Islet of Langerhans (tissue), 1 donor: ENCODE data around the gene NPAP1.
"Not testable (repeated sequence)": the region's sequence is repeated elsewhere in the genome, so short reads cannot be mapped to it uniquely, and the experiment has no call there.

Source experiments
- FAIRE-seq: peaks from one replicate; lab custom pipeline; 2011; peaks lifted over from hg19 to GRCh38; lab: Jason Lieb, UNC

NPAP1 gene

GRCh38 chr15:24675332-24676144 lies at the start of gene NPAP1:
Gene NPAP1, plus strand, starts transcription at chr15:24675775. Its CDS starts 93 bp downstream, at chr15:24675868.
- no peak for FAIRE-seq

- no peak for FAIRE-seq
Measured at GRCh38 chr15:24627443-24627842, 48.1 kb upstream of the NPAP1 start.

- FAIRE-seq: no peak
Measured at GRCh38 chr15:24633082-24633481, 42.5 kb upstream of the NPAP1 start.

GRCh38 chr15:24639412-24639811 lies 36.2 kb upstream of the NPAP1 start:
- not testable (repeated sequence) for FAIRE-seq

GRCh38 chr15:24645627-24646026 lies 29.9 kb upstream of the NPAP1 start:
- no peak for FAIRE-seq

GRCh38 chr15:24659622-24660021 lies 16.0 kb upstream of the NPAP1 start:
- no peak for FAIRE-seq

- FAIRE-seq: no peak
Measured at GRCh38 chr15:24662991-24663390, 12.6 kb upstream of the NPAP1 start.

- no peak for FAIRE-seq
Measured at GRCh38 chr15:24676431-24676830, 856 bp downstream of the NPAP1 start.

- no peak for FAIRE-seq
Measured at GRCh38 chr15:24678485-24678884, 2.9 kb downstream of the NPAP1 start.

- no peak for FAIRE-seq
Measured at GRCh38 chr15:24682002-24682401, 6.4 kb downstream of the NPAP1 start.

GRCh38 chr15:24682905-24683304 lies 7.3 kb downstream of the NPAP1 start:
- not testable (repeated sequence) for FAIRE-seq

- FAIRE-seq: no peak
Measured at GRCh38 chr15:24683736-24684135, 8.2 kb downstream of the NPAP1 start.

GRCh38 chr15:24684313-24684712 lies 8.7 kb downstream of the NPAP1 start:
- no peak for FAIRE-seq

- no peak for FAIRE-seq
Measured at GRCh38 chr15:24696201-24696600, 20.6 kb downstream of the NPAP1 start.

- no peak for FAIRE-seq
Measured at GRCh38 chr15:24696842-24697241, 21.3 kb downstream of the NPAP1 start.

GRCh38 chr15:24718289-24719082 lies 42.9 kb downstream of the NPAP1 start:
- FAIRE-seq: no peak

GRCh38 chr15:24729760-24730159 lies 54.2 kb downstream of the NPAP1 start:
- no peak for FAIRE-seq
